T47D (cell line): ENCODE results near the gene MYO16.
"Not testable (repeated sequence)": the region's sequence is repeated elsewhere in the genome, so short reads cannot be mapped to it uniquely, and the experiment has no call there.

Experiments
- DNase-seq, 2 experiments: peaks; one replicate each; pipeline versions ENCODE4 v3.0.0 to v3.0.0-alpha.2; 2011 to 2012; ENCODE audit warnings: low read depth in 1 of 2, low spot score in 1 of 2
- JUND ChIP-seq: IDR thresholded peaks from 2 replicates; pipeline ENCODE4 v1.6.1; 2012; ENCODE audit warnings: low read depth
- in situ Hi-C: cut with HindIII; loops from 2 replicates; pipeline ENCODE4 v1.10.0; 2016; ENCODE audit warnings: low sequenced_read_pairs, low pct_unique_long_range_greater_than_20kb

Gene MYO16

GRCh38 chr13:108911807-108912206, 282.4 kb downstream of the MYO16 start:
- peak in 1 of 2 experiments; percentile 63 for DNase-seq
- no peak for TF ChIP-seq JUND
- in situ Hi-C loops: no loop called here

GRCh38 chr13:108913731-108914130, 284.3 kb downstream of the MYO16 start:
- in situ Hi-C loops, DNase-seq: not testable (repeated sequence)

GRCh38 chr13:108915095-108915633, 285.8 kb downstream of the MYO16 start:
- in situ Hi-C loops: no loop called here
- peak in 1 of 2 experiments; percentile 51 for DNase-seq
- TF ChIP-seq JUND: no peak

- TF ChIP-seq JUND: no peak
- peak in 1 of 2 experiments; percentile 85 for DNase-seq
- in situ Hi-C loops: no loop called here
These were observed 286.5 kb downstream of the MYO16 start for GRCh38 chr13:108915634-108916512.

- TF ChIP-seq JUND: no peak
- in situ Hi-C loops: no loop called here
- no peak for DNase-seq
These were observed 288.2 kb downstream of the MYO16 start for GRCh38 chr13:108917581-108917980.

- in situ Hi-C loops: no loop called here
- no peak for TF ChIP-seq JUND
- peak in 1 of 2 experiments; percentile 83 for DNase-seq
These were observed 289.9 kb downstream of the MYO16 start for GRCh38 chr13:108919036-108919907.

GRCh38 chr13:108920137-108920536, 290.7 kb downstream of the MYO16 start:
- no peak for DNase-seq
- TF ChIP-seq JUND: no peak
- in situ Hi-C loops: no loop called here

GRCh38 chr13:108921238-108921637, 291.8 kb downstream of the MYO16 start:
- no peak for TF ChIP-seq JUND
- in situ Hi-C loops: no loop called here
- no peak for DNase-seq

GRCh38 chr13:108922108-108922507, 292.7 kb downstream of the MYO16 start:
- DNase-seq: no peak
- in situ Hi-C loops: no loop called here
- TF ChIP-seq JUND: no peak

- DNase-seq: no peak
- in situ Hi-C loops: no loop called here
- TF ChIP-seq JUND: no peak
These were observed 294.1 kb downstream of the MYO16 start for GRCh38 chr13:108923386-108924047.

GRCh38 chr13:108924134-108924533, 294.7 kb downstream of the MYO16 start:
- TF ChIP-seq JUND: no peak
- no peak for DNase-seq
- in situ Hi-C loops: no loop called here

GRCh38 chr13:108924541-108924940, 295.1 kb downstream of the MYO16 start:
- no peak for TF ChIP-seq JUND
- no peak for DNase-seq
- in situ Hi-C loops: no loop called here
